Measurements from ENCODE around the gene DPP6.

The DPP6 gene

DNA sequence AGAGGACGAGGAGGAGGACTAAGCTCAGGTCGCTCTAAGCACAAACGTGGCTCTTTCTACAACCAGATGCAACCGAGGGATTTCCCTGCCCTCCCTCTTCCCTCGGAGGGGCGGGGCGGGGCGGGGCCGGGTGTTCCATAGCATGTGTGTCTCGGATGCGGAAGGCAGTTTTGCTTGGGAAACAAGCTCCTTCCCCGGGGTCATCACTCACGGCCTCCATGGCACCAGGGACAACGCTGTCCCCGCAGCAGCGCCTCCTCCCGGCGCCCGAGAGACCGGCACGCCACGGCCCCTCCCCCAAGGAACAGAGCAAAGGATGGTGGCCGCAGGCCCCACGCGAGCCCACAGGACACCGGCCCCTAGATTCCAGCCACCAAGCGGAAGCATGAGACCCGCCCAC, 840.3 kb downstream of the DPP6 start:
- DNase-seq (ENCODE audit: low spot score), result no peak
- TF ChIP-seq CTCF (IDR thresholded peaks at IDR 0.05; ENCODE audit: extremely low read depth, insufficient read depth, missing control alignments), result no peak
- in situ Hi-C loops (cut with MboI; ENCODE audit: low pct_unique_long_range_greater_than_20kb, low sequenced_read_pairs, unreplicated experiment), result no loop called here

GRCh38 chr7:154896076-154896475, 843.9 kb downstream of the DPP6 start:
- no peak for DNase-seq (ENCODE audit: low spot score)
- TF ChIP-seq CTCF (IDR thresholded peaks at IDR 0.05; ENCODE audit: extremely low read depth, insufficient read depth, missing control alignments), result no peak
- in situ Hi-C loops (cut with MboI; ENCODE audit: low pct_unique_long_range_greater_than_20kb, low sequenced_read_pairs, unreplicated experiment), result no loop called here

DNA sequence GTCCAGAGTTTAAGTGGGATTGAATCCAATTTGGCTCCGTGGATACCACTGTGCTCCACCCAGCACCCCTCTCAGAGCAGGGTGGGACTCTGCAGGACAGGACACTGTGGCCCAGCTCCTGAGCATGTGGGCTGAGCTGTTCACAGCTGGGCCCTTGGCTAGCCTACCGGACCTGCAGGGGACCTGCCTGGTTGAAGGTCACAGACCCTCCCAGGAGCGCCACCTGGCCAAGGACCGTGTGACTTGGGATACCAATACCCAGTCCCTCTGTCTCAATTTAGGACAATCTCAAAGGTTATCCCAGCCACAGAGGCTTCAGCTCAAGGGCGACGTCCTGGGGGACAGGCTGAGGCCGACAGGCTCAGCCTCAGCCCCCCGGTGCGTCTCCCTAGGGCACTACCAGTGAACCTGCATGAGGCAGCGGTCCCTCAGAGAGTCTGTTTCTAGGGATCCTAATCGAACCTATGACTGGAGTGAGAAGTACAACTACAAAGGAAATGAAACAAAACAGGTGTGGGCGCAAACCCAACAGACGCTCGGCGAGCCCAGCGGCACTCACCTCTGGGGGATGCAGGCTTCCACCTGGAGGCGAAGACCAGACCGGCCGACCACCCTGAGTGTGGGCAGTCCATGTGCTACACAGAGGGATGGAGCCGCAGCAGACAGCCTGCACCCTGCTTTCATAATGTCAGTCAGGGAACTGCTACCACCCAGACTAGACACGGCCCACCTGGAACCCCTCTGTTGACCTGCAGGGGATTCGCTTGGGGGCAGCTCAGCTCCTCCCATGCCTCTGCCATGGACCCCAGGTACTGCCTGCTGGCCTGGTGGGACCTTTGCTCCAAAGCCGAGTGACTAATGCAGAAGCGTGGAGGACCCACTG, 847.0 kb downstream of the DPP6 start:
- in situ Hi-C loops (cut with MboI; ENCODE audit: low pct_unique_long_range_greater_than_20kb, low sequenced_read_pairs, unreplicated experiment), result no loop called here
- no peak for DNase-seq (ENCODE audit: low spot score)
- TF ChIP-seq CTCF (IDR thresholded peaks at IDR 0.05; ENCODE audit: extremely low read depth, insufficient read depth, missing control alignments), result no peak

GRCh38 chr7:154899862-154900261, 847.7 kb downstream of the DPP6 start:
- no peak for DNase-seq (ENCODE audit: low spot score)
- no peak for TF ChIP-seq CTCF (IDR thresholded peaks at IDR 0.05; ENCODE audit: extremely low read depth, insufficient read depth, missing control alignments)
- in situ Hi-C loops (cut with MboI; ENCODE audit: low pct_unique_long_range_greater_than_20kb, low sequenced_read_pairs, unreplicated experiment), result no loop called here

DNA sequence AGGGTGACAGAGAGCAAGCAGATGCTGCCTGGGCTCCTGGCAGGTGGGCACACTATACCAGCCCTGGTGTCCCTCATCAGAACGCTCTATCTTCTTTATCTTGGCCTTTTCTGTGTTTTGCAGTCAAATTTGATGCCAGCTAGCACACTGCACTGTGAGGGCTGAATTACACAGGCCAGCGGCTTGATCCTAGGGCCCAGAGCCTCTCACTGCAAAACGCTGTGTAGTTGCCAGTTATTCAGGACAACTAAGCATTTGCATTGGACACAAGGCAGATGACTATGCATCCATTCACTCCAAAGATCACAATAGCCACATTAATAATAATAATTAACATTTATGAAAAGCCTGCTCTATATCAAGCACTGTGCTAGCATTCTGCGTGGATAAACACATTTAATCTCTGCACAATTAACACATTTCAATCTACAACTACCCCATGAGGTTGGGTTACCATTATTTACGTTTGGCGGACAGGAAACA, 850.4 kb downstream of the DPP6 start:
- in situ Hi-C loops (cut with MboI; ENCODE audit: low pct_unique_long_range_greater_than_20kb, low sequenced_read_pairs, unreplicated experiment), result no loop called here
- no peak for DNase-seq (ENCODE audit: low spot score)
- no peak for TF ChIP-seq CTCF (IDR thresholded peaks at IDR 0.05; ENCODE audit: extremely low read depth, insufficient read depth, missing control alignments)

- TF ChIP-seq CTCF (IDR thresholded peaks at IDR 0.05; ENCODE audit: extremely low read depth, insufficient read depth, missing control alignments), result no peak
- in situ Hi-C loops (cut with MboI; ENCODE audit: low pct_unique_long_range_greater_than_20kb, low sequenced_read_pairs, unreplicated experiment), result no loop called here
- no peak for DNase-seq (ENCODE audit: low spot score)
Measured at GRCh38 chr7:154903083-154903731, 851.0 kb downstream of the DPP6 start.

Data from GM13977 (cell line).